ENCODE measurements around the gene PCDHGC3.

Gene PCDHGC3

DNA sequence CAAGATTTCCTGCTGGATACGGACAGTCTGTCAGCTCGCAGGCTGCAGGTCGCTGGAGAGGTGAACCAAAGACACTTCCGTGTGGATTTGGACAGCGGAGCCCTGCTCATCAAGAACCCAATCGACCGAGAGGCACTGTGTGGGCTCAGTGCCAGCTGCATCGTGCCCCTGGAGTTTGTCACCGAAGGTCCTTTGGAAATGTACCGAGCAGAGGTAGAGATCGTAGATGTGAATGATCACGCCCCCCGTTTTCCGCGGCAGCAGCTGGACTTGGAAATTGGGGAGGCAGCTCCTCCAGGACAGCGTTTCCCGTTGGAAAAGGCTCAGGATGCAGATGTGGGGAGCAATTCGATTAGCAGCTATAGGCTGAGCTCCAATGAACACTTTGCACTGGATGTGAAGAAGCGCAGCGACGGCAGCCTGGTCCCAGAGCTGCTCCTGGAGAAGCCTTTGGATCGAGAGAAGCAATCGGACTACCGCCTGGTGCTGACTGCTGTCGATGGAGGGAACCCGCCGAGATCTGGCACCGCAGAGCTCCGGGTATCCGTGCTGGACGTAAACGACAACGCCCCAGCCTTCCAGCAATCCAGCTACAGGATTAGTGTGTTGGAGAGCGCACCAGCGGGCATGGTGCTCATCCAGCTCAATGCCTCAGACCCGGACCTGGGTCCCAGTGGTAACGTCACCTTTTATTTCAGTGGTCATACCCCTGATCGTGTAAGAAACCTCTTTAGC, 9.7 kb downstream of the PCDHGC3 start:
- no peak for DNase-seq (ENCODE audit: low spot score)

DNA sequence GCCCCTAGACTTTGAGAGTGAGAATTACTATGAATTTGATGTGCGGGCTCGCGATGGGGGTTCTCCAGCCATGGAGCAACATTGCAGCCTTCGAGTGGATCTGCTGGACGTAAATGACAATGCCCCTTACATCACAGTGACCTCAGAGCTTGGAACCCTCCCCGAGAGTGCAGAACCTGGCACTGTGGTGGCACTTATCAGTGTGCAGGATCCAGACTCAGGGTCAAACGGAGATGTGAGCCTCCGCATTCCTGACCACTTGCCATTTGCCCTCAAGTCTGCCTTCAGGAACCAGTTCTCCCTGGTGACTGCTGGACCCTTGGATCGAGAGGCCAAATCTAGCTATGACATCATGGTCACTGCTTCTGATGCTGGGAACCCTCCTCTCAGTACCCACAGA, 10.3 kb downstream of the PCDHGC3 start:
- DNase-seq (ENCODE audit: low spot score): no peak

DNA sequence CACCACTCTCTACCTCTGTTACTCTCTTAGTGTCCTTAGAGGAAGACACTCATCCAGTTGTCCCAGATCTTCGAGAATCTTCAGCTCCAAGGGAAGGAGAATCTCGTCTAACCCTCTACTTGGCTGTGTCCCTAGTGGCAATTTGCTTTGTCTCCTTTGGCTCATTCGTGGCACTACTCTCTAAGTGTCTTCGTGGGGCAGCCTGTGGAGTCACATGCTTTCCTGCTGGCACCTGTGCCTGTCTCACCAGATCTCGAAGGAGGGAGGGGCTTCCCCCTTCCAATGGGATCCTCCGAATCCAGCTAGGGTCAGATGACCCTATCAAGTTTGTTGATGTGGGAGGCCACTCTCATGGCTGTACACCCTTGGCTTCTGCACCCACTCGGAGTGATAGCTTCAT, 11.4 kb downstream of the PCDHGC3 start:
- no peak for DNase-seq (ENCODE audit: low spot score)

DNA sequence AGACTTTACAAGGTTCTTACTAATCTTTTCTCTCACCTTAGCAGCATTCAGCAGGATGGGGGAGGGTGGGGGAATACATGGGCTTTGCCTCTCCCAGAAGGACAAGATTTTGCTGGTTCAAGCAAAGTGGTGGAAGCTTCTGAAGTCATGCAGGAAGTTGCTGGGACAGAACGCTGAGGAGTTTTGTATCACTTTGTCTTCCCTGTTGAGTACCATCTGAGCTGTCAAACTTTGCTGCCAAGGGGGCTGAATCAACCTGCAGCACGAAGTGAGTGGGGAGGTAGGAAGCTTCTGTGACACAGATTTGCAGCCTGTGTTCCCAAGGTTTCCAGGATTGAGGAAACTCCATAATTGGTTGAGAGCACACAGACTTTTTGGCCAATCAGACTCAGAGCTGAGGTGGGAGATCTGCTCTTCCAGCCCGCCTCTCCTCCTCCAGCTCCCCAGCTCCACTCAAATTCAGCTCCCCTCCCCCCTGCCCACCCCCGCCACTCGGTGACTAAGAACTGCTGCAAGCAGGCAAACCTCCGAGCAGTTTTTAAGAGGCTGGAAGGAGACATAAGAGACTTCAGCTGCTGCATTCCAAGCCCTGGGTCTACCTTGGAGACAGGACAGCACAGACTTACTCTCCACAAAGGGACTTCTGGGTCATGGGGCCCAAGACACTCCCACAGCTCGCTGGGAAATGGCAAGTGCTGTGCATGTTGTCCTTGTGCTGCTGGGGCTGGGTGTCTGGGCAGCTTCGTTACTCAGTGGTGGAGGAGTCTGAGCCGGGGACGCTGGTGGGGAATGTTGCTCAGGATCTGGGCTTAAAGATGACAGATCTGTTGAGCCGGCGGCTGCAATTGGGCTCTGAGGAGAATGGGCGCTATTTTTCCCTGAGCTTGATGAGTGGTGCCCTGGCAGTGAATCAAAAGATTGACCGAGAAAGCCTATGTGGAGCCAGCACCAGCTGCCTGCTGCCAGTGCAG, 13.1 kb downstream of the PCDHGC3 start, which contains the start of gene PCDHGC5:
PCDHGC5 (plus strand) TSS at position 491 of the 971 bp plus-strand sequence; CDS start at position 651, 160 bp downstream.
- DNase-seq (ENCODE audit: low spot score): peak; percentile 60

DNA sequence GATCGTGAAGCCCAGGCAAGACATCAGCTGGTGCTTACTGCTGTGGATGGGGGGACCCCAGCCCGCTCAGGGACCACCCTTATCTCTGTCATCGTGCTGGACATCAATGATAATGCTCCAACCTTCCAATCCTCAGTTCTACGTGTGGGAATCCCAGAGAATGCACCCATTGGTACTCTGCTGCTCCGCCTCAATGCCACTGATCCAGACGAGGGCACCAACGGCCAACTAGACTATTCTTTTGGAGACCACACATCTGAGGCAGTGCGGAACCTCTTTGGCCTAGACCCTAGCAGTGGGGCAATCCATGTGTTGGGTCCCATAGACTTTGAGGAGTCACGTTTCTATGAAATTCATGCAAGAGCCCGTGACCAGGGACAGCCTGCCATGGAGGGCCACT, 14.1 kb downstream of the PCDHGC3 start:
- no peak for DNase-seq (ENCODE audit: low spot score)

DNA sequence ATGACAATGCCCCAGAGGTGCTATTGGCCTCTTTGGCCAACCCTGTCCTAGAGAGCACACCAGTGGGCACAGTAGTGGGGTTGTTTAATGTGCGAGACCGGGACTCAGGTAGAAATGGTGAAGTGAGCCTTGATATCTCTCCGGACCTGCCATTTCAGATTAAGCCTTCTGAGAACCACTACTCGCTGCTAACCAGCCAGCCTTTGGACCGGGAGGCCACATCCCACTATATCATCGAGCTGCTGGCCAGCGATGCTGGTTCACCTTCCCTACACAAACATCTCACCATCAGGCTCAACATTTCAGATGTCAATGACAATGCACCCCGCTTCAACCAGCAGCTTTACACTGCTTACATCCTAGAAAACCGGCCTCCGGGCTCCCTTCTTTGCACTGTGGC, 14.5 kb downstream of the PCDHGC3 start:
- no peak for DNase-seq (ENCODE audit: low spot score)

DNA sequence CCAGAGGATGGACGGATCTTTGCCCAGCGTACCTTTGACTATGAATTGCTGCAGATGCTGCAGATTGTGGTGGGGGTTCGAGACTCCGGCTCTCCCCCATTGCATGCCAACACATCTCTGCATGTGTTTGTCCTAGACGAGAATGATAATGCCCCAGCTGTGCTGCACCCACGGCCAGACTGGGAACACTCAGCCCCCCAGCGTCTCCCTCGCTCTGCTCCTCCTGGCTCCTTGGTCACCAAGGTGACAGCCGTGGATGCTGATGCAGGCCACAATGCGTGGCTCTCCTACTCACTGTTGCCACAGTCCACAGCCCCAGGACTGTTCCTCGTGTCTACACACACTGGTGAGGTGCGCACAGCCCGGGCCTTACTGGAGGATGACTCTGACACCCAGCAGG, 15.0 kb downstream of the PCDHGC3 start:
- no peak for DNase-seq (ENCODE audit: low spot score)

DNA sequence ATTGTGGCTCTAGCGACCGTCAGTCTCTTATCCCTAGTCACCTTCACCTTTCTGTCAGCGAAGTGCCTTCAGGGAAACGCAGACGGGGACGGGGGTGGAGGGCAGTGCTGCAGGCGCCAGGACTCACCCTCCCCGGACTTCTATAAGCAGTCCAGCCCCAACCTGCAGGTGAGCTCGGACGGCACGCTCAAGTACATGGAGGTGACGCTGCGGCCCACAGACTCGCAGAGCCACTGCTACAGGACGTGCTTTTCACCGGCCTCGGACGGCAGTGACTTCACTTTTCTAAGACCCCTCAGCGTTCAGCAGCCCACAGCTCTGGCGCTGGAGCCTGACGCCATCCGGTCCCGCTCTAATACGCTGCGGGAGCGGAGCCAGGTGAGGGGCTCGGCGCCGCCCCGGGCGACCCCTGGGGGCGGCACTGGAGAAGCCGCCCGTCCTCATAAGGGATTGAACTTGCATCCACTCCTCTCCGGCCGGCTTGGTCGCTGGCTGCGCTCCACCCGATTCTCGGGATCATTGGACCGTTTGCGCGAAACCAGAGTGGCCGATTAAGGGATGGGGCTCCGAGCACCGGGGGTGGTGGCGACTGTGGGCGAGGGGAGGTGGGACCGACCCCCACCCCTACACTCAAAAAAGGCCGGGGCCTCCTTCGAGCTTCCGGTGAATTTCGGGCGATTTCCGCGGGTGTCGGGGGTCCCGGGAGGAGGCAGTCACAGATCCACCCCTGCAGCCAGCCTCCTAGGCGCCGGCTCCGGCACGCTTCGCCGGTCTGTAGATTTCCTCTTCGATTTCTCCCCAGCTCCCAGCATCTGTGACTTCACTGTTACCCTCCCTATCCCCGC, 15.8 kb downstream of the PCDHGC3 start:
- DNase-seq (ENCODE audit: low spot score): no peak

DNA sequence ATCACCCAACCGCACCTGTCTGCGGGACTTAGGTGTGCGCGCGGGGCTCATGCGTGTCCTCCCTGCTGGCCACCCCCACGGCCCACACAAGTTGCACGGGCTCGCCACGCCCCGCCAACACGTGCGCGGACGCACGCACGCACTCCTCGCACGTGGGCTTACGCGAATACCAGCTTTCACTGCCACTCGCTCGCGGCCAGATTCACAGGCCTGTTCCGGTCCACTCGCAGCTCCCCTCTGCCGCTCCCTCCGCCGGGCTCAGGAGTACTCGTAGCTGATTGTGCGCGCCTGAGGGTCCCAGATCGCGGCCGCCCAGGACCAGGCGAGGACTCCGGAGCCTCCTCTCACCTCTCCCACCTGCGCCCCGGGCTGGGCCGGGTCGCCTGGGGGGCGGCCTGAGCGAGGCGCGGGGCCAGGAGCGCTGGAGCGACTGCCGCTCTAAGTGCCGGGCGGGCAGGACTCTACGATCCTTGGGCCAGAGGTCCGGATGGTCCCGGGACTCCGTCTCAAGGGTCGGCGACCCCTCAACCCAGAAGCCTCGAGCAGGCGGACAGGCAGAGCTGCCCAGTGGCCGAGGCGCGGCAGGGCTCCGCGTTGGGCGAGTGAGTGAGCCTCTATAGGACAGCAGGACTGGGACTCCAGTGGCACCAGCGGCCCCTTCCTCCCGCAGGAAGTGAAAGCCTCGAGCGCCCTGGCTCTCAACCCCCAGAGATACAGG, 16.6 kb downstream of the PCDHGC3 start:
- no peak for DNase-seq (ENCODE audit: low spot score)

DNA sequence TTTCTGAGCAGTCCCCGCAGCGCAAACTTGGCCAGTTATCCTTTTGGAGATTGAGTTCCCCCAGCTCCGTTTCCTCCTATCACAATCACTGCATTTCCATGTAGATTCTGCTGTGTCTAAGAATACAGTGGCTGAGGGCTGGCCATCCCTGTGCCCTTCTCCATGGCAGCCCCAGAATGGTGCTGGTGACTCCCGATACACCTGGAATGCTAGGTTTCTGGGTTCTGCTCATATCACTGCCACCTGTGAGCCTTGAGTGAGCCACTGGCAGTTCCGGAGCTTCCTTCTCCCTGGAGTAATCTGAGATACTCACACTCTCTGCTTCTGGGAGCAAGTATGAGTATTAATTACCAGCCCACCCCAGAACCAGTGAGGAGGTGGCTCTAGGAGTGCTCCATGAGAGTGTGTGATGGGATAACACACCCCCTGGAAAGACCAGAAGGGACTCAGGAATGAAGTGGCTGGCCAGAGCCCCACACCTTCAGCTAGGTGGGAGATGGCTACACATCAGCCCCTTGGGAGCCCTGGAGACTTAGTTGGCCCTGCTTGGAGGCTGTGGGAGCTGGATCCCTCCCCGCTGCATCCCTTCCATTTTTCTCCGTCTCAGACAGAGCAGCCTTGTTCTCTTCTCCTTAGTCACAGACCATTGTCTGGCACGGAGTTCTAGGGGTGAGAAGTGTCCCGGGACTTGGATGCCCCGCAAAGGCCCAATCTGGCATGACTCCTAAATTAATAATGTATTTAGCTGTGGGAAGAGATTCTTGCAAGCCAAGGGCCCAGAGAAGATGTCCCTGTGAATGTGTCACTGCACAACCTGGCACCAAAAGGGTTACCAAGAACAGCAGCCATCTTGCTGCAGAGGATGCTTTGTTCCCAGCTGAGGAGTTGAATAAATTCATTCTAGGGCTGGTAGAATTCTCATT, 18.0 kb downstream of the PCDHGC3 start:
- peak; percentile 76 for DNase-seq (ENCODE audit: low spot score)

DNA sequence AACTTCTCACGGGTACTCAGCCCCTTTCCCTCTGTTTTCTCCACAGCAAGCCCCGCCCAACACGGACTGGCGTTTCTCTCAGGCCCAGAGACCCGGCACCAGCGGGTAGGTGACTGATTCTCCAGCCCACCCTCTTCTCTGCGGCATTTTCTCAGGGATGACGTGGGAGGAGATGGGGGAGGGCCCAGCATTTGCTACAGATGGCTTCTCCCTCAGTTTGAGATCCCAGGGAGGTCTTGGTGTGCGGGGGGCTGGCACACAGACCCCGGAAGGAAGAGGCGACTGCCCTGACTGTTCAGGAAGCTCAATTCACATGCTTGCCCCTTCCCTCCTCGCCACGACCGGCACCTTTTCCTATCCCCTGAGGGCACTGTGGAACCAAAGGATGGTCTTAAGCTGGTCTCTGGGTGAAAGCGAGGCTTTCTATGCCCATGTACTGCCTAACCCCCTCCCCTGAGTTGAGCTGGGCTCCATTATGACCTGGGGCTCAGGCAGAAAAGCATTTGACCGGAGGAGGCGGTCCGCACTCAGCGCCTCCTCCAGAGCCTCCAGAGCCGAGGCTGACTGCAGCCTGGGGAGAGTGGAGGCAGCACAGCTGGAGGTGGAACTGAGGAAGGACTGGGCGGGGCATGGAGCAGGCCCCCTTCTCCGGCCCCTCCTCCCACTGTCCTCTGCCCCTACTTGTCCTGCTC, 19.1 kb downstream of the PCDHGC3 start:
- DNase-seq (ENCODE audit: low spot score): no peak

DNA sequence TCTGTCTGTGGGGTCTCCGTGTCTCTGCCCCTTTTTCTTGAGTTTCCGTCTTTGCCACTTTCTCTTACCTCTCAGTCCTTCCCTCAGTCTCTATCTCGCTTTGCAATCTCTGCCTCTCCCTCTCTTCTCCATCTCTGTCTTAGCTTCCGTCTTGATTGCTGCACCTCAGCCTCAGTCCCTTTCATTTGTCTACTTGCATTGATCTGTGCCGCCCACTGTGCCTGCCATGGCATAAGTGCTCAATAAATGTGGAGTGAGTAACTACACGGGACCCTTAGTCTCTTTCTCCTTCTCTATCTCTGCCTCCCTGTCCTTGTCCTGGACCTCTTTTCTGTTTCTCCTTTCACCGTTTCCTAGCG, 19.7 kb downstream of the PCDHGC3 start:
- DNase-seq (ENCODE audit: low spot score): no peak

DNA sequence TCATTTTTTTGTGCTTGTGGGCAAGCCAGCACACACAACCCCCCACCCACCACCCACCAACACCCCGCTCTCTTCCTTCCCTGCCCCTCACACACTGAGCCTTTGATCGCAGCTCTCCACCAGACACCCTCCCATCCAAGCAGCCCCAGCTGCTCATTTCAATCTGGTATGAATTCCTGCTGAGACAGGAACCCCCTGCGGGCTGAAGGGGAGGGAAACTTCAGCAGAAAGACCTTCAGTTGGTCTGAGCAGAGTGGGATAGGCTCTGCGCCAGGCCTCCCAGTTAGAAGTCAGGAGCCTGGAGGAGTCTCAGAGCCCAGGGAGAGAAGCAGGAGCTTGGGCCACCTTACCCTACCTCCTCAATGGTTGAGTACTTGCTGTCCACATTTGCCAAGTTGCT, 20.3 kb downstream of the PCDHGC3 start:
- DNase-seq (ENCODE audit: low spot score): no peak

DNA sequence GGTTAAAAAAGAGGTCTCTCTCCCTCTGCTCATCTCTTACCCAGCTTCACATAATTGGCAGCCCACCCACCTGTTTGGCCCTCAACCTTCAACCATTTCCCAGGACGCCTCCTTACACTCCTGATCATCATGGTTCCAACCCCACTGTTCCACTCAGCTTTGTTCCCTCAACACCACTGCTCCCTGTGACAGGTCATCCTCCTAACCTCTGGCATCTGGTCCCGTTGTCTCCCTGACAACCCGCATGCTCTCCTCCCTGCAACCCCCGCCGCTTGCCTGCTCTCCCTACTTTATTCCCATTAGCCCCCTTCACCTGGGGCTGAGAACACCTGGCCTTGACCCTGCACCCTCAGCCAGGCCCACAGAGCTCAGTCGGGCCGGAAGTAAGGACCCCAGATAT, 26.0 kb downstream of the PCDHGC3 start:
- DNase-seq (ENCODE audit: low spot score): no peak

DNA sequence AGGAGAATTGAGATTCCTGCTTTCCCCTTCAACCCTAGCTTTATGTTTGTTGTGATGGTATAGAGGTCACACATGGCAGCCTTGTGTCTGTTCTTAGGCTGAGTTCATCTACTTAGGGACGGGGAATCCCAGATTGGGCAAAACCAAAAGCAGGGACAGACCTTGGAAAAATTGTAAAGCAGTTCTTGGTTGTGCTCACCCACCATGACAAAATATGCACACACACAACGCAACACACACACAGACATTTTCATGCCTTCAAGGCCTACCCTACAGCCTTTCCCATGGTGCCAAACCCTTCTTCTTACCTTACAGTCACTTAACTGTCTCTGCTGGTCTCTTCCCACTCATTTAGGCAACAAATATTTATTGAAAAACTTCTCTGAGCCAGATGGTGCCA, 27.9 kb downstream of the PCDHGC3 start:
- DNase-seq (ENCODE audit: low spot score): no peak

DNA sequence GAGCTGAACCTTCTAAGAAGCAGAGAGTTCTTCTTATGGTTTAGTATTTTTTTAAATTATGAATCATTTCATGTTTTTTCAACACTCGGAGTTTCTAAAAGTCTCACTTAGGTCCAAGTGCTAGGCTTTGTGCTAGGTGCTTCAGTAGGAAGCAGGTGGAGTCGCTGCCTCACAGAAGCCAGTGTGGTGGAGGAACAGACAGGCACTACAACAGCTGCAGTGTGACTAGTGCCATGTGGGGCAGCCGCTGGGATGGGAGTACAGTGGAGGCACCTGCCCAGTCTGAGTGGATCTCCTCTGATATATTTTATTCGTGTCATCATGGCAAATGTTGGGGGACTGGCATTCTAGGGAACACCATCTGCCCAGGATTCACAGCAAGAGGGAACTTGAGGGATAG, 28.4 kb downstream of the PCDHGC3 start:
- no peak for DNase-seq (ENCODE audit: low spot score)

DNA sequence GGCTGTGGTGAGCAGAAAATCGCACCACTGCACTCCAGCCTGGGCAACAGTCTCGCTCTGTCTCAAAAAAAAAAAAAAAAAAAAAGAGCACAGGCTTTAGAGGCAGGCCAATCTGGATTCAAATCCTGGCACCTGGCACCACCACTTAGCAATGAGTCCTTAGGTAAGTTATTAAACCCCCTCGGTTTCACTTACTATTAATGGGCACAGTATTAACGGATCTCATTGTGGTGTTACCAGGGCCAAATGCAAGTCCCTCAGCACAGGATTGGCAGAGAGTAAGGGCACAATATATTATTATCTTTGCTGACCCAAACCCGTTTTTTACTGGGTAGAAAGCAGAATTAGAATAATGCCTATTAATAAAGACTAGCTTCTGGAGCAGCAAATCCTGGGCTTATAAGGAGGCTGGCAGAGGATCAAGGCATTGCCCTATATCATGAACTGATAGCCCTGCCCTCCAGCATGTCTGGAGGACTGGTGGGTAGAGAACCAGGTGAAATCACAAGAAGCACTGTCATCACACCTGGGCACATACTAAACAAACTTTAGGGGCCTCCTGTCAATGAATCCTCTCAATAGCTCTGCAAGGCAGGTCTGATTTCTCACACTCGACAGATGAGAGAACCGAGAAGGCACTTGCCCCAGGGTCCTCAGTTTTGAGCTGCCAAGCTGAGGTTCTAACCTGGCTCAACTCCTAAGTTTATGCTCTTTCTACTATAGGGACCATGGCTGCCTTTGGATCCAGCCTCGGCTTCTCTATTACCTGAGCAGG, 30.8 kb downstream of the PCDHGC3 start:
- DNase-seq (ENCODE audit: low spot score): no peak

DNA sequence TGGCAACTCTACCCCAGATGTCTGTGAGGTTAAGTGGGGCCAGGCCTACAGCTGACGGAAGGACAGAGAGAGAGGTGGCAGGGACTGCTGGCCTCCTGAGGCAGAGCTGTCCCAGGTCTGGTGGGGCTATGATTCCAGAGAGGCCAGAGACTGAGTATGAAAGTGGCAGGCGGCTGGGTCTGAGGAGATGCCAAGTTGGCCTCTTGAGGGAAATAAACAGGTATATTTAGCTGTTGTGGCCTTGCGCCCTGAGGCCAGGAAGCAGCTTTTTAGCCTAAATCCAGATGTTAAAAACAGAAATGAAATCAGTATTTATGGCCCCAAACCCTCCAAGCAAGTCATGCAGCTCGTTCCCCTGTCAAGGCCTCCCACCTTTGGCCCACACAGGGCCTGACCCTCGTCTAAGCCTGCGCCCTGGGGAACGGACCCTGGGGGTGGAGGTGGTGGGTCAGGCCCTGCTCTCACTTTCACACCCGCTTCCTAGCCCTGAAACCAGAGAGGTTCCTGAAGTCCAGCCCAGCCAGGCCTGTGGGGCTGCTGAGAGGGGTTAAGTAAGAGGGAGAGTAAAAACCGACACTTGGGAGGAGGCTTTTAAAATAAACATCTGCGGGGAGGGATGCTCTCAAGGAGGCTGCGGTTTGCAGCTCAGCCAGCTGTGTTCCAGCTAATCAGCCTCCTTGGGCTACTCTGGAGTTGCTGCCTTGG, 31.8 kb downstream of the PCDHGC3 start:
- no peak for DNase-seq (ENCODE audit: low spot score)

DNA sequence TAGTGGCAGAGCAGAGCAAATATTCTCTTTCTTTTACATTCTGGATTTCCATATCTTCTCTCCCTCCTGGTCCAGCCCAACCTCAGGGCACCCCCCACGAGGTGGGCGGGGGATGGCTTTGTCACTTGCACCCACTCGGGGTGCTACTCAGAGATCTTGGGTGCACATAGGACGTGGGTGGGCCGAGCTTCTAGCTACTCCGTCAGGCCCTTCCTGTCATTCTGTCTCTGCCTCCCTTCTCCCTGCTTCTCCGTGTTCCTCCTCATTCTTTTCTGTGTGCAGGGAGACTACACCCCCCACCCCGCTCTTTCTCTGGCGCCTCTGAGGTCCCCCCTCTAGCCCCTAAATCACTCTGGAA, 32.7 kb downstream of the PCDHGC3 start:
- no peak for DNase-seq (ENCODE audit: low spot score)

All from globus pallidus (tissue), 1 donor.